OCI-LY7 (cell line): ENCODE results near the gene GRID1.

Source experiments
- EZH2phosphoT487 ChIP-seq: fragments of 200-600 bp; sonication (generic); IDR thresholded peaks from 2 replicates; pipeline ENCODE4 v1.6.1; 2018; ENCODE audit warnings: low read depth, borderline replicate concordance, mild to moderate bottlenecking, mixed run types, antibody characterized with exemption, low read length, moderate library complexity, mixed read lengths
- TF ChIP-seq, protein P1 (sequence below): fragments of 200-600 bp; sonication (generic); conservative IDR thresholded peaks from 2 replicates; pipeline ENCODE4 v1.5.1; 2014; ENCODE audit warnings: mild to moderate bottlenecking, antibody characterized with exemption, low read length, moderate library complexity, mixed read lengths

DNA sequence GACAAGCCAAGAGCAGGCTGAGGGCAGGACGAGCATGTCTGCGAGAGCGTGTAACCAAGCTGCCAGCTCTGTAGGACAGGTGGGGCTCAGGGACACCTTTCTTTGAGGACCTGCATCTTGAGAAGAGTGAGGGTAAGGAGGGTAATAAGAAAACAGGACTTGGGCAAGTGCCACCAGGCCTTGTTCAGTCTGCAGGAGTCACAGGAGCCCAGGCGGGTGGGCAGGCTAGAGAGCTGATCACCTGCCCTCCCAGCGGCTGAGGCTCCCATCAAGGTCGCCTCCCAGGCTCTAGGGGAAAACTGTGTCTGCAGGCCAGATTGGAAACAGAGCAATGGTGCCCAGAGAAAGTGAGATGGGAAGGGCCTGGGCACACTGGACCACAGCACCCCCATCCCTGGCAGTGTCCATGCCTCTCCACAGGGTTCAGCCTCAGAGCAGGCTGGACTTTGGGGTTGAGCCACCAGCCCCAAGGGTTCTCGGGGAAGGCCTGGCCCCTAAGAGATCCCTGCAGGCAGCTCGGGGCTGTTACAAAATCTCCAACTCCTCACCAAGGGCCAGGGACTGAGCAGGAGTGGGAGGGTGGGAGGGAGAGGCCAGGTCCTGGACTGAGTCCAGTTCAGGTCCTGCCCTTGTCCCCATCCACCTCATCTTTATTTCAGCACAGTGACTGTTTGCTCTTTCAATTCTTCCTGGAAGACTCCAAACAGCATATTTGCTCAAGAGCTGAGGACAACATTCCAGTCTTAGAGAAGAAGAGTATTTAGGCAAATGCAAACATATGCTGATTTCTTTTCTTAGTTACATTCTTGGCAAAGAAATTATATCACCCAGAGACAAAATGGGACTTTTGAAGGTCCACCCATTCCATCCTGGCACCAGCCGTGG, 161.9 kb downstream of the GRID1 start:
- TF ChIP-seq, protein P1, sequence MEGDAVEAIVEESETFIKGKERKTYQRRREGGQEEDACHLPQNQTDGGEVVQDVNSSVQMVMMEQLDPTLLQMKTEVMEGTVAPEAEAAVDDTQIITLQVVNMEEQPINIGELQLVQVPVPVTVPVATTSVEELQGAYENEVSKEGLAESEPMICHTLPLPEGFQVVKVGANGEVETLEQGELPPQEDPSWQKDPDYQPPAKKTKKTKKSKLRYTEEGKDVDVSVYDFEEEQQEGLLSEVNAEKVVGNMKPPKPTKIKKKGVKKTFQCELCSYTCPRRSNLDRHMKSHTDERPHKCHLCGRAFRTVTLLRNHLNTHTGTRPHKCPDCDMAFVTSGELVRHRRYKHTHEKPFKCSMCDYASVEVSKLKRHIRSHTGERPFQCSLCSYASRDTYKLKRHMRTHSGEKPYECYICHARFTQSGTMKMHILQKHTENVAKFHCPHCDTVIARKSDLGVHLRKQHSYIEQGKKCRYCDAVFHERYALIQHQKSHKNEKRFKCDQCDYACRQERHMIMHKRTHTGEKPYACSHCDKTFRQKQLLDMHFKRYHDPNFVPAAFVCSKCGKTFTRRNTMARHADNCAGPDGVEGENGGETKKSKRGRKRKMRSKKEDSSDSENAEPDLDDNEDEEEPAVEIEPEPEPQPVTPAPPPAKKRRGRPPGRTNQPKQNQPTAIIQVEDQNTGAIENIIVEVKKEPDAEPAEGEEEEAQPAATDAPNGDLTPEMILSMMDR = no peak
- TF ChIP-seq EZH2phosphoT487 = no peak
